Spinal cord (tissue), 10 donors: Measurements from ENCODE around the gene PRKCG. TPM values are rescaled to one million over a fixed set of nuclear protein-coding genes. Genes with fewer than 3 reads are reported as not detected.
"Not testable (repeated sequence)": the region's sequence is repeated elsewhere in the genome, so short reads cannot be mapped to it uniquely, and the experiment has no call there.

ENCODE experiments used
- DNase-seq, 6 donors: peaks; one replicate each; pipeline versions ENCODE4 v3.0.0 to v3.0.0-alpha.2; 2013 to 2015; ENCODE audit warnings: low spot score in 6 of 6, low read depth in 4 of 6
- H3K27ac ChIP-seq: one replicate; pipeline ENCODE4 v1.5.1; 2013; ENCODE audit warnings: low read depth, low read length, control low read depth
- H3K27me3 ChIP-seq: one replicate; pipeline ENCODE4 v1.6.1; 2013; ENCODE audit warnings: low read length; ENCODE audit not compliant: control insufficient read depth, insufficient read depth
- H3K36me3 ChIP-seq: one replicate; pipeline ENCODE4 v1.6.1; 2013; ENCODE audit warnings: low read length; ENCODE audit not compliant: control insufficient read depth, insufficient read depth
- H3K4me1 ChIP-seq: one replicate; pipeline ENCODE4 v1.6.1; 2013; ENCODE audit warnings: low read length; ENCODE audit not compliant: control insufficient read depth, insufficient read depth
- H3K4me3 ChIP-seq: one replicate; pipeline ENCODE4 v1.5.1; 2013; ENCODE audit warnings: low read depth, low read length, control low read depth
- H3K9me3 ChIP-seq: one replicate; pipeline ENCODE4 v1.6.1; 2013; ENCODE audit warnings: low read length; ENCODE audit not compliant: control insufficient read depth, insufficient read depth
- WGBS: methylation state at CpG from one replicate; pipeline ENCODE4 v1.1.5; 2013; ENCODE audit warnings: missing lambda C conversion rate; ENCODE audit not compliant: insufficient coverage; 5-methylcytosine and 5-hydroxymethylcytosine counted together
- polyA plus RNA-seq, 2 donors: library from polyadenylated mRNA; unstranded; fragments of 120-200 nt; gene quantifications; one replicate each; pipeline ENCODE4 v1.2.1, GENCODE V29; 2013; ENCODE audit not compliant: insufficient read length in 2 of 2
- total RNA-seq, 2 donors: library from RNA; depleted of rRNA in 1 of 2; stranded (reverse); fragments of 120-200 nt in 1 of 2; fragments of >200 nt in 1 of 2; gene quantifications; one replicate each; pipeline versions ENCODE4 v1.2.3 to v1.2.4, GENCODE V29; 2013 to 2014
- donor health status: healthy.

PRKCG gene
- total and polyA plus RNA-seq, 4 donors: 1.0 to 7.5 (median 4.0) TPM

DNA sequence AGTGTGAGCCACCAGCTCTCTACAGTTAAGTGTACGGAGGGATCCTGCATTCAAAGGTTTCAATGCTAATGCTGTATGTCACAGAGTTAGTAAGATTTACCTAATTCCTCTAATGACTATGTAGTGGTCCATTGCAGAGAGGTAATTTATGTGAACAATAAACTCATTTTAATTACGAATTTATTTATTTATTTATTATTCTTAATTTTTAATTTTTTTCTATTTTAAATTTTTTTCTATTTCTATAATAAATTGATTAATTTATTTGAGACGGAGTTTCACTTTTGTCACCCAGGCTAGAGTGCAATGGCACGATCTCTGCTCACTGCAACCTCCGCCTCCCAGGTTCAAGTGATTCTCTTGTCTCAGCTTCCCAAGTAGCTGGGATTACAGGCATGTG lies 66.6 kb downstream of the PRKCG start:
- WGBS: 93% methylated on average over 2 of the region's 5 CpGs
- not testable (repeated sequence) for H3K27me3 ChIP-seq, H3K4me1 ChIP-seq

GRCh38 chr19:53951436-53951835 lies 69.4 kb downstream of the PRKCG start:
- H3K4me3 ChIP-seq: no peak overlapping the region
- WGBS: 38% methylated on average over 5 of the region's 11 CpGs
- H3K4me1 ChIP-seq: no peaks in the 10 kb centered on the region
- no peaks in the 10 kb centered on the region for H3K36me3 ChIP-seq
- H3K27ac ChIP-seq: no peak overlapping the region
- H3K27me3 ChIP-seq: no peaks in the 10 kb centered on the region
- no peak for DNase-seq
- H3K9me3 ChIP-seq: no peaks in the 10 kb centered on the region

More for the DNA sequence above, 66.6 kb downstream of the PRKCG start:
- H3K4me3 ChIP-seq, H3K9me3 ChIP-seq, H3K36me3 ChIP-seq, H3K27ac ChIP-seq, DNase-seq: not testable (repeated sequence)

GRCh38 chr19:53951947-53952346 lies 70.0 kb downstream of the PRKCG start:
- Histone ChIP-seq H3K27ac (no peak overlapping the region), H3K9me3 (no peaks in the 10 kb centered on the region), H3K27me3 (no peaks in the 10 kb centered on the region), H3K4me1 (no peaks in the 10 kb centered on the region), H3K4me3 (no peak overlapping the region), H3K36me3 (no peaks in the 10 kb centered on the region)
- no peak for DNase-seq
- 84% methylated on average over 5 of the region's 9 CpGs for WGBS

DNA sequence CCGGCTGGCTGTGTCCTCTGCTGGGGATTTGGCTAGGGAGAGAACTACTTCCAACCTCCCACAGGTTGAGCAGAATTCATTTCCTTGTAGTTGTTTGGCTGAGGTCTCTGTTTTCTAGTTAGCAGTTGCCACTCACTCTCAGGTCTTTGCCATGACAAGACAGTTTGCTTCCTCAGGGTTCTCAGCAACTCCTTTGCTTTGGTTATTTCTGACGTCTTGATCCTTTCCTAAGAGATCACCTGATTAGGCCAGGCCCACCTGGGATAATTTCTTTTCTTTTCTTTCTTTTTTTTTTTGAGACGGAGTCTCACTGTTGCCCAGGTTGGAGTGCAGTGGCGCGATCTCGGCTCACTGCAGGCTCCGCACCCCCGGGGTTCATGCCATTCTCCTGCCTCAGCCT lies 71.4 kb downstream of the PRKCG start:
- WGBS: 93% methylated on average over 7 of the region's 8 CpGs
- H3K27me3 ChIP-seq: peaks cover 4% of the 10 kb centered on the region
- DNase-seq: no peak

More for the DNA sequence above, 71.4 kb downstream of the PRKCG start:
- H3K36me3 ChIP-seq: no peaks in the 10 kb centered on the region
- H3K9me3 ChIP-seq: no peaks in the 10 kb centered on the region
- H3K4me1 ChIP-seq: peaks cover 5% of the 10 kb centered on the region
- H3K4me3 ChIP-seq: no peak overlapping the region
- H3K27ac ChIP-seq: no peak overlapping the region

Other genes with a start within 250 kb of the PRKCG start
- under 1 TPM; 0.11 to 0.99 TPM for gene NLRP12, start 57.9 kb upstream of the PRKCG start, total RNA-seq
- gene NLRP12, start 57.9 kb upstream of the PRKCG start, polyA plus RNA-seq: under 1 TPM in 1 of 2 donors, not detected in 1; 0.36 TPM
- gene MYADM, start 14.3 kb upstream of the PRKCG start, total RNA-seq: 10 to 100 TPM; 18.2 to 18.7 TPM
- gene MYADM, start 14.3 kb upstream of the PRKCG start, polyA plus RNA-seq: 10 to 100 TPM; 54.5 to 80.3 TPM
- gene CACNG7, start 27.1 kb downstream of the PRKCG start, total RNA-seq: 1 to 10 TPM; 5.1 to 9.7 TPM
- gene CACNG7, start 27.1 kb downstream of the PRKCG start, polyA plus RNA-seq: 100 to 1,000 TPM; 129 to 139 TPM
- gene CACNG8, start 80.7 kb downstream of the PRKCG start, total RNA-seq: 1 to 10 TPM; 1.2 to 4.4 TPM
- gene CACNG8, start 80.7 kb downstream of the PRKCG start, polyA plus RNA-seq: 10 to 100 TPM; 17.8 to 23.9 TPM
- gene CACNG6, start 109.4 kb downstream of the PRKCG start, total RNA-seq: under 1 TPM; 0.20 to 0.94 TPM
- 1 to 10 TPM; 2.3 to 2.4 TPM for gene CACNG6, start 109.4 kb downstream of the PRKCG start, polyA plus RNA-seq
- gene VSTM1, start 181.7 kb downstream of the PRKCG start, total RNA-seq: 1 to 10 TPM in 1 of 2 donors, under 1 TPM in 1; 0.28 to 1.8 TPM
- 1 to 10 TPM in 1 of 2 donors, under 1 TPM in 1; 0.41 to 1.1 TPM for gene VSTM1, start 181.7 kb downstream of the PRKCG start, polyA plus RNA-seq
- gene TARM1, start 199.2 kb downstream of the PRKCG start, total RNA-seq: under 1 TPM in 1 of 2 donors, not detected in 1; 0.50 TPM
- gene TARM1, start 199.2 kb downstream of the PRKCG start, polyA plus RNA-seq: under 1 TPM in 1 of 2 donors, not detected in 1; 0.17 TPM
- gene OSCAR, start 218.6 kb downstream of the PRKCG start, total RNA-seq: 1 to 10 TPM in 1 of 2 donors, under 1 TPM in 1; 0.44 to 1.1 TPM
- gene OSCAR, start 218.6 kb downstream of the PRKCG start, polyA plus RNA-seq: 1 to 10 TPM; 1.7 to 1.8 TPM
- 100 to 1,000 TPM in 1 of 2 donors, 1 to 10 TPM in 1; 8.4 to 277 TPM for gene NDUFA3, start 220.7 kb downstream of the PRKCG start, total RNA-seq
- 100 to 1,000 TPM; 203 to 241 TPM for gene NDUFA3, start 220.7 kb downstream of the PRKCG start, polyA plus RNA-seq
- gene TFPT, start 233.5 kb downstream of the PRKCG start, total RNA-seq: 10 to 100 TPM in 1 of 2 donors, 1 to 10 TPM in 1; 8.4 to 20.1 TPM
- 10 to 100 TPM; 28.4 to 34.5 TPM for gene TFPT, start 233.5 kb downstream of the PRKCG start, polyA plus RNA-seq
- gene PRPF31, start 233.6 kb downstream of the PRKCG start, total RNA-seq: 10 to 100 TPM; 26.9 to 54.4 TPM
- 10 to 100 TPM; 69.9 to 72.4 TPM for gene PRPF31, start 233.6 kb downstream of the PRKCG start, polyA plus RNA-seq